Prostate gland (tissue), 2 donors: Measurements from ENCODE around the gene ELMO3. TPM values are rescaled to one million over a fixed set of nuclear protein-coding genes. Genes with fewer than 3 reads are reported as not detected.

Experiments used
- DNase-seq: peaks from one replicate; pipeline ENCODE4 v3.0.0-alpha.2; 2019; ENCODE audit warnings: low spot score
- H3K27ac ChIP-seq, 2 donors: fragments of 200-600 bp; sonication (generic); 2 replicates each; pipeline ENCODE4 v1.5.1; 2017 to 2019
- H3K27me3 ChIP-seq: fragments of 200-600 bp; sonication (generic); replicated peaks from 2 replicates; pipeline ENCODE4 v1.5.1; 2019; ENCODE audit not compliant: insufficient read depth
- H3K36me3 ChIP-seq, 2 donors: fragments of 200-600 bp; sonication (generic); 1 replicate in 1 of 2; 2 replicates in 1 of 2; pipeline versions ENCODE4 v1.5.1 to v1.8.1; 2017 to 2019
- H3K4me1 ChIP-seq: fragments of 200-600 bp; sonication (generic); replicated peaks from 2 replicates; pipeline ENCODE4 v1.5.1; 2019
- H3K4me3 ChIP-seq, 2 donors: fragments of 200-600 bp; sonication (generic); 2 replicates each; pipeline ENCODE4 v1.5.1; 2017 to 2019
- H3K9me3 ChIP-seq: fragments of 200-600 bp; sonication (generic); 2 replicates; pipeline ENCODE4 v1.5.1; 2017
- POLR2A ChIP-seq: fragments of 450-650 bp; IDR thresholded peaks from one replicate; pipeline ENCODE4 v1.6.1; 2016; ENCODE audit warnings: antibody characterized with exemption, mild to moderate bottlenecking
- POLR2AphosphoS5 ChIP-seq: sonication (generic); formaldehyde crosslinking; IDR thresholded peaks from one replicate; pipeline ENCODE4 v1.6.1; 2017; ENCODE audit warnings: antibody characterized with exemption
- WGBS: methylation state at CpG from one replicate; pipeline ENCODE4 v1.1.5; 2018; 5-methylcytosine and 5-hydroxymethylcytosine counted together
- intact Hi-C: fragments of 100-400 bp; cut with DNase I; formaldehyde crosslinking; loops from one replicate; pipeline ENCODE4 v1.14.2; 2022
- total RNA-seq, 2 donors: library from RNA; depleted of rRNA; stranded (reverse); fragments of >200 nt; gene quantifications; one replicate each; pipeline ENCODE4 v1.1.0, GENCODE V29; 2016
- TF ChIP-seq, protein P1 (sequence below), 4 experiments: fragments of 200-600 bp in 2 of 4; fragments of 450-650 bp in 2 of 4; sonication (generic) in 2 of 4; IDR thresholded peaks; 1 replicate in 3 of 4; 2 replicates in 1 of 4; pipeline ENCODE4 v1.5.1; 2016 to 2019; ENCODE audit warnings: antibody characterized with exemption in 4 of 4, mild to moderate bottlenecking in 2 of 4, moderate library complexity in 2 of 4

The ELMO3 gene
- total RNA-seq, 2 donors from 2014 or later = 24.8 to 36.7 TPM

DNA sequence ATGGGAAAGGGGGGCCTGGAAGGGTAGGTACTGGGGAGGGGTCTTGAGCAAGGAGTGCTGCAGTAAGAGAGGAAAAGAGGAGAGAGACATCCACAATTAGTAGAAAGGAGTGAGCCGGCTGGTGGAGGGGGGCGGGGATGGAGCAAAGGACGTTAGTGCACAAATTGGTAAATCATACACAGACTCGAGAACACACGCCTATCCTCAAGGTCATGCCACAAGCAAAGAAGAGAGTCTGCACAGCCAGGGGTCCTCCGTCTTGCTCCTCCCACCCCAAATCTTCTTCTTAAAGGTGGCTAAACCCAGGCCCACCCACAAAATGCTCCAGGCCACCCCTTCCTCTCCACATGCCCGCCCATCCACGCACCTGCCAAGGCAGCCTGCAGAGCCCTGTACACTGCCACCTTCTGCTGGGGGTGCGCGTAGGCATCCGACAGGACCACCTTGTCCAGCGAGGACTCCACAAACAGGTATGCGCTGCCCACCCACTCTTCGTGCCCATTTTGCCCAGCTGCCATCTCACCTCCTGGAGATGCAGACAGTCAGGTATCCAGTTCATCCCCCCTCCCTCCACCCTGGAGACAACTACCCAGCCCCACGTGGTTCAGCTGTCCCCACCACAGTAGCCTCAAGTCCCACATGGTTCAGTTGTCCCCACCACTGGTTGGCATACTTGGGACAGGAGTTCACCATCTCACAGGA lies 42.6 kb upstream of the ELMO3 start:
- Histone ChIP-seq H3K9me3 (no peaks in the 10 kb centered on the region), H3K27ac (no peak overlapping the region), H3K27me3 (no peaks in the 10 kb centered on the region), H3K4me3 (no peak overlapping the region), H3K4me1 (peaks cover 13% of the 10 kb centered on the region), H3K36me3 (no peaks in the 10 kb centered on the region)
- no peak for DNase-seq
- intact Hi-C loops = loop anchor here (5.0 kb wide), 2 partner anchors 129 to 264 kb away; partner anchors contain the start of gene CBFB
- TF ChIP-seq POLR2AphosphoS5 (no peak), POLR2A (no peak)
- TF ChIP-seq, protein P1, sequence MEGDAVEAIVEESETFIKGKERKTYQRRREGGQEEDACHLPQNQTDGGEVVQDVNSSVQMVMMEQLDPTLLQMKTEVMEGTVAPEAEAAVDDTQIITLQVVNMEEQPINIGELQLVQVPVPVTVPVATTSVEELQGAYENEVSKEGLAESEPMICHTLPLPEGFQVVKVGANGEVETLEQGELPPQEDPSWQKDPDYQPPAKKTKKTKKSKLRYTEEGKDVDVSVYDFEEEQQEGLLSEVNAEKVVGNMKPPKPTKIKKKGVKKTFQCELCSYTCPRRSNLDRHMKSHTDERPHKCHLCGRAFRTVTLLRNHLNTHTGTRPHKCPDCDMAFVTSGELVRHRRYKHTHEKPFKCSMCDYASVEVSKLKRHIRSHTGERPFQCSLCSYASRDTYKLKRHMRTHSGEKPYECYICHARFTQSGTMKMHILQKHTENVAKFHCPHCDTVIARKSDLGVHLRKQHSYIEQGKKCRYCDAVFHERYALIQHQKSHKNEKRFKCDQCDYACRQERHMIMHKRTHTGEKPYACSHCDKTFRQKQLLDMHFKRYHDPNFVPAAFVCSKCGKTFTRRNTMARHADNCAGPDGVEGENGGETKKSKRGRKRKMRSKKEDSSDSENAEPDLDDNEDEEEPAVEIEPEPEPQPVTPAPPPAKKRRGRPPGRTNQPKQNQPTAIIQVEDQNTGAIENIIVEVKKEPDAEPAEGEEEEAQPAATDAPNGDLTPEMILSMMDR (IDR thresholded peaks at IDR 0.05) = no peak
- whole genome bisulfite sequencing = 61% methylated on average over 15 of the region's 15 CpGs

DNA sequence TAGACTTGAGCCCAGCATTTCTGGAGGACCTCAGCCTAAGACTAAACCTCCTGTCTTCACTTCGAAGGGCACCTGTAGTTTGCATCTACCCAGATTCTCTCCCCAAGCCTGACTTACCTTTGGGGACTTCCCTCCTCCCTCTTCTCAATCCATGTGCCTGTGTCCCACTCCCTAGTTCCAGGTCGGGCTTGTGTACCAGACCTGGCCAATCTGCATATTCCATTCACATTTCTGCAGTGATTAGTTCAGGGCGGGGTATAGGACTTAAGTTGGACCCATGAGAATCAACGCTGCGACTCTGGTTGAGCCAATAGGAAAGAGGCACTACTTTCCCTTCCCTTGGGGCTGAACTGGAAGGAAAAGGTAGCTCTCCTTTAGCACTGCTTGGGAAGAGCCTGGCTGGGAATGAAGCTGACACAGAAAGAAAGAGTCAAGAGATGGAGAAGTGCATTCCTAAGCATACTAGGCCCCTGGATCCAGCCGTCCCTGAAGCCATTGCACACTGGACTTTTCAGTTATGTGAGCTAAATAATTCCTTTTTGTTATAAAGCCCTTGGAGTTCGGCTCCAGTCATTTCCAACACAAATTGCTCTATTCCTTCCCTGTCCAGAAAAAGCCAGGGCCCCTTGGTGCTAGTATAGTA lies 41.7 kb upstream of the ELMO3 start:
- no peaks in the 10 kb centered on the region for H3K36me3 ChIP-seq
- intact Hi-C loops = loop anchor here (5.0 kb wide), 2 partner anchors 130 to 265 kb away; partner anchors contain the start of gene CBFB
- WGBS = 64% methylated on average over 7 of the region's 7 CpGs
- no peaks in the 10 kb centered on the region for H3K27me3 ChIP-seq
- DNase-seq = no peak
- no peak overlapping the region for H3K27ac ChIP-seq
- peaks cover 16% of the 10 kb centered on the region for H3K4me1 ChIP-seq
- TF ChIP-seq, protein P1 (IDR thresholded peaks at IDR 0.05) = no peak
- TF ChIP-seq POLR2AphosphoS5 (no peak), POLR2A (no peak)
- H3K9me3 ChIP-seq = no peaks in the 10 kb centered on the region
- no peak overlapping the region for H3K4me3 ChIP-seq

DNA sequence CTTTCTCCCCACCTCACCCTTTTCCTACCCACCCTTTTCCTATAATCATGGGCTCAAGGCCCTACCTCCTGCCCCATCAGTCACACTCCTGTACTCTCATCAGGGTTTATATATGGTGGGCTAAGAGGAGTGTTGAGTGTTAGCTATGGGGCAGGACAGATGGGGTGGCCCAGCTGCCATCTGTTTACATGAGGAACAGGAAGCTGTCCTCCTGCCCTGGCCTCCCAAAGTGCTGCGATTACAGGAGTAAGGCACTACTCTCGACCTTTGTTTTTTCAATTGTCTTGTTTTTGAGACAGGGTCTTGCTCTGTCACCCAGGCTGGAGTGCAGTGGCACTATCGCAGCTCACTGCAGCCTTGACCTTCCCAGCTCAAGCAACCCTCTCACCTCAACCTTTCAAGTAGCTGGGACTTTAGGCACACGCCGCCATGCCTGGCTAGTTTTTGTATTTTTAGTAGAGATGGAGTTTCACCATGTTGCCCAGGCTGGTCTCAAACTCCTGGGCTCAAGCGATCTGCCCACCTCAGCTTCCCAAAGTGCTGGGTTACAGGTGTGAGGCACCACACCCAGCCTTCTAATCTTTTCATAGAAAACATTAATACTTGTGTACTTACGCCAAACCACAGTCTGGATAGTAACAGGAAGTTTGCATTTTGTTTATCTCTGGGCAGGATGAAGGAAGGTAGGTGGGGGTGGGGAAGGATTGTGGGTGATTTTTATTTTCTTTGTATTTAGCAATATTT lies 40.9 kb upstream of the ELMO3 start:
- H3K4me3 ChIP-seq = no peak overlapping the region
- WGBS = 79% methylated on average over 7 of the region's 7 CpGs
- H3K27me3 ChIP-seq = no peaks in the 10 kb centered on the region
- H3K4me1 ChIP-seq = peaks cover 22% of the 10 kb centered on the region
- no peaks in the 10 kb centered on the region for H3K36me3 ChIP-seq
- intact Hi-C loops = loop anchor here (5.0 kb wide), 2 partner anchors 131 to 266 kb away; partner anchors contain the start of gene CBFB
- no peak for TF ChIP-seq POLR2A
- TF ChIP-seq, protein P1 (IDR thresholded peaks at IDR 0.05) = no peak
- DNase-seq = no peak
- no peaks in the 10 kb centered on the region for H3K9me3 ChIP-seq
- no peak overlapping the region for H3K27ac ChIP-seq

DNA sequence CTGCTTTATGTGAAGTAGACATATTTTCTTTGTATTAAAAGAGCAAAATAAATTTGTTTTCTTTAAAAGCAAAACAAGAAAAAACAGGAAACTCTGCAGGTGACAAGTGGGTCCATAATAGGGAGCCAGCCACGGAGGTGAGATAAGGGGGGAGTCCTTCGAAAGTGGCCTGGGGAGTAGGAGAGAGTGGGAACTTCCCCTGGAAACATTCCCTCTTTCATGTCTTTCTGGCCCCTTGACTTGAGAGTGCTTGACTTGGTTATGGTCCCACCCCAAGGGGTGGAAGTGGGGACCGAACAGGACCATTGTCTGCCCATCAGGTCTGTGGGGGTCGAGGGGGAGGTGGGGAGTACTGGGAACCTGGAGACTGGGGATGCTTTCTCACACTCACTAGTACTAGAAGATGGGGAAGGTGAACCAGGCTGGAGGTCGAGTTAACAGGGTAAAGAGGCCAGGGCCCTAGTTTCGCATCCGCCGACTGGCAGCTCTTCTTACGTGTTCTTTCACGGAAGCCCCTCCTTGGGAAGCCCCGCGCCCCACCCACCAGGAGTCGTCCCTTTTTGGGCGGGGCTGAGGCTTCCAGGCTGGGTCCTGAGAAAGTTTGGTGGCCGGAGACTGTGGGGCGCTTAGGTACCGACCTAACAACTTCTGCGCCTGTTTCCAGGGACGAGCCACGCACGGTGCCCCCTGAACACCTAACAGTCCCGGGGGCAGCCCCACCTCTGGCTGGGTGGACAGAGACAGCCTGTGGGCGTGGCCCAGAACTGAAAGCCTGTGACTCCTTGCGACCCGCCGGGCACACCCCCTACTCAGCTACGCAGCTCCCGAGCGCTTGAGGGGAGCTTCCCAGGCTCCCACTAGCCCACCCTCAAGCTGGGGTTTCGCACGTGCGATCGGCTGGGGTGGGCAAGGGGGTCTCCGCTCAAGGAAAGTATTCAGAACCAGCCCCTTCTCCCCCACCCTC lies 40.0 kb upstream of the ELMO3 start:
- Histone ChIP-seq H3K27me3 (no peaks in the 10 kb centered on the region), H3K4me1 (peaks cover 27% of the 10 kb centered on the region), H3K27ac (peak overlapping the region; percentile 91 to 94), H3K4me3 (peak overlapping the region; percentile 92 to 97), H3K36me3 (no peaks in the 10 kb centered on the region), H3K9me3 (no peaks in the 10 kb centered on the region)
- TF ChIP-seq, protein P1 (IDR thresholded peaks at IDR 0.05) = no peak
- TF ChIP-seq POLR2A = peak; percentile 23
- WGBS = 8% methylated on average over 32 of the region's 34 CpGs
- no peak for DNase-seq
- intact Hi-C loops = loop anchor here (5.0 kb wide), 2 partner anchors 132 to 267 kb away; partner anchors contain the start of gene CBFB
